ENCODE results near the gene EGFLAM.

EGFLAM gene

DNA sequence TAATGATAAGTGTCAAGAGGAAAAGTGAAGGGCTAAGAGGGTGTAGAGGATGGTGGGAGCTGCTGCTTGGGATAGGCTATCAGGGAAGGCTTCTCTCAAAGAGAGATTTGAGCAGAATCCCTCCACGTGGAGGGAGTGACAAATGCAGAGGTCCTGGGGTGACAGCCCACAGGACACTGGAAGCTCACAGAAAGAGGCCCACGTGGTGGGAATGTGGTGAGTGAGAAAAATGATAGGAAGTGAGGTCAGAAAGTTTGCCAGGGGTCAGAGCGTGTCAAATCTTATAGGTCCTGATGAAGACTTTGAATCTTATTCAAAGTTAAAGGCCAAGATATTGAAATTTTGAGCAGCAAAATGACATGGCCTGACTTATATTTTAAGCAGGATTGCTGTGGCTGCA is 125.3 kb downstream of the EGFLAM start:
- Histone ChIP-seq H3K36me3 (ENCODE audit: control insufficient read depth in 1 of 2, insufficient read depth in 2 of 2, low read length in 2 of 2) (no peaks in the 10 kb centered on the region), H3K79me2 (ENCODE audit: control insufficient read depth, insufficient read depth, low read length, poor library complexity) (no peaks in the 10 kb centered on the region), H3K14ac (ENCODE audit: low read length) (no peak overlapping the region), H3K27ac (ENCODE audit: low read depth, low read length) (no peak overlapping the region), H3K23ac (ENCODE audit: low read length) (no peak overlapping the region), H3K18ac (ENCODE audit: low read length) (no peak overlapping the region), H3K9ac (ENCODE audit: low read length) (no peak overlapping the region), H2BK5ac (ENCODE audit: low read depth, low read length, poor library complexity) (no peak overlapping the region), H3K9me3 (ENCODE audit: insufficient read depth, low read depth, low read length) (no peaks in the 10 kb centered on the region), H3K4me1 (ENCODE audit: control insufficient read depth in 1 of 2, insufficient read depth in 2 of 2, low read length in 2 of 2) (no peaks in the 10 kb centered on the region), H2BK12ac (ENCODE audit: low read length) (no peak overlapping the region), H4K8ac (ENCODE audit: low read depth, low read length) (no peak overlapping the region), H4K91ac (ENCODE audit: low read depth, low read length) (no peak overlapping the region), H3K4me2 (ENCODE audit: low read length) (no peak overlapping the region), H3K27me3 (ENCODE audit: insufficient read depth, low read length) (peaks cover 3% of the 10 kb centered on the region), H4K12ac (ENCODE audit: low read depth, low read length) (no peak overlapping the region), H3K4me3 (ENCODE audit: low read depth, low read length) (no peak overlapping the region), H3K4ac (ENCODE audit: low read depth, low read length) (no peak overlapping the region), H2BK120ac (ENCODE audit: insufficient read depth, low read length, poor library complexity) (no peak overlapping the region), H3K79me1 (ENCODE audit: low read length) (no peaks in the 10 kb centered on the region), H2AFZ (ENCODE audit: insufficient read depth, low read length, poor library complexity) (no peak overlapping the region), H2AK5ac (ENCODE audit: low read length) (no peak overlapping the region)
- DNase-seq: no peak
- no CpG with 5 or more reads among the region's 3 CpGs for WGBS (ENCODE audit: extremely low coverage, insufficient coverage, insufficient read length)

DNA sequence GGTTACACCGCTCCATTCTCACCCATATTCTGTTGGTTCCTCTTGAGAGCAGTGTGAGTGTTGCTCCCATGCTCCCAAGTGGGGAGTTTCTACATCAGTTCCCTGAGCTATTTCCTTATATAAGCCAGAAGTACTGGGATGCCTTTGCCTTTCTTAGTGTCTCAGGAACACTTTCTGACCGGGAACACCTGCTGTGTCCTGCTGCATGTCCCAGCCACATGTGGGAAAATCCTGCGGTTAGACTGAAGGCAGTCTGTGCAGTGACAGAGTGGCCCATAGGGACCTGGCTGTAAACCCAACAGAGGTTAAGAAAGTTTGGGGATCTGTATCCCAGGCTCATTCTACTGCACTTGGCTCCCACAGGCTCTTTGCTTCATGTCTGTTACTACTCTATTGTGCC is 126.0 kb downstream of the EGFLAM start:
- Histone ChIP-seq H2BK120ac (ENCODE audit: insufficient read depth, low read length, poor library complexity) (no peak overlapping the region), H3K9me3 (ENCODE audit: insufficient read depth, low read depth, low read length) (no peaks in the 10 kb centered on the region), H3K36me3 (ENCODE audit: control insufficient read depth in 1 of 2, insufficient read depth in 2 of 2, low read length in 2 of 2) (no peaks in the 10 kb centered on the region), H4K12ac (ENCODE audit: low read depth, low read length) (no peak overlapping the region), H3K4ac (ENCODE audit: low read depth, low read length) (no peak overlapping the region), H4K91ac (ENCODE audit: low read depth, low read length) (no peak overlapping the region), H3K79me1 (ENCODE audit: low read length) (no peaks in the 10 kb centered on the region), H2AFZ (ENCODE audit: insufficient read depth, low read length, poor library complexity) (no peak overlapping the region), H3K4me2 (ENCODE audit: low read length) (no peak overlapping the region), H3K4me3 (ENCODE audit: low read depth, low read length) (no peak overlapping the region), H2BK12ac (ENCODE audit: low read length) (no peak overlapping the region), H3K27me3 (ENCODE audit: insufficient read depth, low read length) (peaks cover 3% of the 10 kb centered on the region), H2AK5ac (ENCODE audit: low read length) (no peak overlapping the region), H3K9ac (ENCODE audit: low read length) (no peak overlapping the region), H2BK5ac (ENCODE audit: low read depth, low read length, poor library complexity) (no peak overlapping the region), H3K23ac (ENCODE audit: low read length) (no peak overlapping the region), H3K79me2 (ENCODE audit: control insufficient read depth, insufficient read depth, low read length, poor library complexity) (no peaks in the 10 kb centered on the region), H3K27ac (ENCODE audit: low read depth, low read length) (no peak overlapping the region), H4K8ac (ENCODE audit: low read depth, low read length) (no peak overlapping the region), H3K4me1 (ENCODE audit: control insufficient read depth in 1 of 2, insufficient read depth in 2 of 2, low read length in 2 of 2) (no peaks in the 10 kb centered on the region), H3K18ac (ENCODE audit: low read length) (no peak overlapping the region), H3K14ac (ENCODE audit: low read length) (no peak overlapping the region)
- no CpG with 5 or more reads among the region's 3 CpGs for WGBS (ENCODE audit: extremely low coverage, insufficient coverage, insufficient read length)
- no peak for DNase-seq

DNA sequence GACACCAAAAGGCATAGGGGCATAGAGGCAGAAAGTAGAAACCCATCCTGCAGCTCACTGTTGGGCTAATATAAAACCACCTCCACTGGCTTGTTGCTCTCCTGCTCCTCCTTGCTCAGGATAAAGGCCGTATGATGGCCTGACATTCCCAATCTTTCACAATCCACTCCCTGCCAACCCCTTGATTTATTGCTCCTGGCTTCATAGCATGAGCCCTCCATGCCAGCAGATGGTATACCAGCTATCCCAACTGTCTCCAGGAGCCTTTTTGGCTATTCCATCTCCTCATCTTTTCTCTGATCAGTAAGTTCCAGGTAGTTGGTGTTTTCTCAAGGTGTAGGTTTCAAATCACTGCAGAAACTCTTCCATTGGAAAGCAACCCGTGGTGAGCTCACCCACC is 128.8 kb downstream of the EGFLAM start:
- no peak overlapping the region for H3K27ac ChIP-seq (ENCODE audit: low read depth, low read length)
- H3K27me3 ChIP-seq (ENCODE audit: insufficient read depth, low read length): peaks cover 3% of the 10 kb centered on the region
- no peaks in the 10 kb centered on the region for H3K36me3 ChIP-seq (ENCODE audit: control insufficient read depth in 1 of 2, insufficient read depth in 2 of 2, low read length in 2 of 2)
- WGBS (ENCODE audit: extremely low coverage, insufficient coverage, insufficient read length): no CpG with 5 or more reads among the region's 2 CpGs
- H3K4me1 ChIP-seq (ENCODE audit: control insufficient read depth in 1 of 2, insufficient read depth in 2 of 2, low read length in 2 of 2): no peaks in the 10 kb centered on the region
- no peak overlapping the region for H4K91ac ChIP-seq (ENCODE audit: low read depth, low read length)
- H3K18ac ChIP-seq (ENCODE audit: low read length): no peak overlapping the region
- no peak overlapping the region for H3K4me3 ChIP-seq (ENCODE audit: low read depth, low read length)
- no peak overlapping the region for H2AFZ ChIP-seq (ENCODE audit: insufficient read depth, low read length, poor library complexity)
- no peak overlapping the region for H2BK12ac ChIP-seq (ENCODE audit: low read length)
- H3K9me3 ChIP-seq (ENCODE audit: insufficient read depth, low read depth, low read length): no peaks in the 10 kb centered on the region
- H2BK5ac ChIP-seq (ENCODE audit: low read depth, low read length, poor library complexity): no peak overlapping the region
- H3K79me1 ChIP-seq (ENCODE audit: low read length): no peaks in the 10 kb centered on the region
- no peak overlapping the region for H2AK5ac ChIP-seq (ENCODE audit: low read length)
- H3K23ac ChIP-seq (ENCODE audit: low read length): no peak overlapping the region
- H4K12ac ChIP-seq (ENCODE audit: low read depth, low read length): no peak overlapping the region
- no peak overlapping the region for H2BK120ac ChIP-seq (ENCODE audit: insufficient read depth, low read length, poor library complexity)
- H3K9ac ChIP-seq (ENCODE audit: low read length): no peak overlapping the region
- H3K79me2 ChIP-seq (ENCODE audit: control insufficient read depth, insufficient read depth, low read length, poor library complexity): no peaks in the 10 kb centered on the region
- DNase-seq: no peak
- no peak overlapping the region for H3K4me2 ChIP-seq (ENCODE audit: low read length)
- no peak overlapping the region for H3K4ac ChIP-seq (ENCODE audit: low read depth, low read length)
- no peak overlapping the region for H3K14ac ChIP-seq (ENCODE audit: low read length)
- no peak overlapping the region for H4K8ac ChIP-seq (ENCODE audit: low read depth, low read length)

GRCh38 chr5:38393636-38394035 is 135.3 kb downstream of the EGFLAM start:
- Histone ChIP-seq H3K9ac (ENCODE audit: low read length) (no peak overlapping the region), H3K36me3 (ENCODE audit: control insufficient read depth in 1 of 2, insufficient read depth in 2 of 2, low read length in 2 of 2) (no peaks in the 10 kb centered on the region), H3K23ac (ENCODE audit: low read length) (no peak overlapping the region), H3K18ac (ENCODE audit: low read length) (no peak overlapping the region), H3K4ac (ENCODE audit: low read depth, low read length) (no peak overlapping the region), H3K4me1 (ENCODE audit: control insufficient read depth in 1 of 2, insufficient read depth in 2 of 2, low read length in 2 of 2) (no peaks in the 10 kb centered on the region), H2AFZ (ENCODE audit: insufficient read depth, low read length, poor library complexity) (no peak overlapping the region), H4K8ac (ENCODE audit: low read depth, low read length) (no peak overlapping the region), H3K14ac (ENCODE audit: low read length) (no peak overlapping the region), H3K4me3 (ENCODE audit: low read depth, low read length) (no peak overlapping the region), H3K9me3 (ENCODE audit: insufficient read depth, low read depth, low read length) (no peaks in the 10 kb centered on the region), H2BK120ac (ENCODE audit: insufficient read depth, low read length, poor library complexity) (no peak overlapping the region), H3K27ac (ENCODE audit: low read depth, low read length) (no peak overlapping the region), H4K12ac (ENCODE audit: low read depth, low read length) (no peak overlapping the region), H4K91ac (ENCODE audit: low read depth, low read length) (no peak overlapping the region), H3K79me1 (ENCODE audit: low read length) (no peaks in the 10 kb centered on the region), H3K4me2 (ENCODE audit: low read length) (no peak overlapping the region), H2AK5ac (ENCODE audit: low read length) (no peak overlapping the region), H3K27me3 (ENCODE audit: insufficient read depth, low read length) (no peaks in the 10 kb centered on the region), H2BK12ac (ENCODE audit: low read length) (no peak overlapping the region), H2BK5ac (ENCODE audit: low read depth, low read length, poor library complexity) (no peak overlapping the region), H3K79me2 (ENCODE audit: control insufficient read depth, insufficient read depth, low read length, poor library complexity) (no peaks in the 10 kb centered on the region)
- WGBS (ENCODE audit: extremely low coverage, insufficient coverage, insufficient read length): no CpG with 5 or more reads among the region's 15 CpGs
- DNase-seq: no peak
